AG04450 (cell line): Measurements from ENCODE around the gene FARS2. TPM values are rescaled to one million over a fixed set of nuclear protein-coding genes. Genes with fewer than 3 reads are reported as not detected.

ENCODE experiments used
- CTCF ChIA-PET: fragments of 300-600, 350-600 bp; formaldehyde crosslinking; extraction: SDS; loops from one replicate; lab custom pipeline; 2022; ENCODE audit warnings: antibody characterized with exemption, inconsistent platforms; lab: Charles Lee
- POLR2A ChIA-PET: fragments of 350-600 bp; formaldehyde crosslinking; extraction: SDS; loops from one replicate; lab custom pipeline; 2021; ENCODE audit warnings: antibody characterized with exemption, inconsistent platforms; lab: Yijun Ruan, JAX
- DNase-seq: peaks from one replicate; pipeline ENCODE4 v3.0.0-alpha.2; 2011; ENCODE audit warnings: low read depth, low spot score
- H3K27ac ChIP-seq: one replicate; pipeline ENCODE4 v1.5.1; 2012; ENCODE audit warnings: low read depth, low read length, control low read depth
- H3K27me3 ChIP-seq: one replicate; pipeline ENCODE4 v1.6.0; 2012; ENCODE audit warnings: low read length; ENCODE audit not compliant: control insufficient read depth, insufficient read depth
- H3K4me3 ChIP-seq: 2 replicates; pipeline ENCODE4 v1.5.1; 2011; ENCODE audit warnings: mild to moderate bottlenecking, low read depth, low read length, control low read depth
- H3K9me3 ChIP-seq: 2 replicates; pipeline ENCODE4 v1.5.1; 2012; ENCODE audit warnings: low read length; ENCODE audit not compliant: control insufficient read depth, insufficient read depth
- polyA plus RNA-seq: library from polyadenylated mRNA; depleted of rRNA; stranded (reverse); fragments of >200 nt; gene quantifications from 2 replicates; pipeline ENCODE4 v1.2.3, GENCODE V29; 2011
- TF ChIP-seq, protein P1 (sequence below): IDR thresholded peaks from 2 replicates; pipeline ENCODE4 v1.5.1; 2011; ENCODE audit warnings: low read depth, low read length, control low read depth, inconsistent platforms

FARS2 gene
- polyA plus RNA-seq, 1 experiment, result 14.0 TPM

DNA sequence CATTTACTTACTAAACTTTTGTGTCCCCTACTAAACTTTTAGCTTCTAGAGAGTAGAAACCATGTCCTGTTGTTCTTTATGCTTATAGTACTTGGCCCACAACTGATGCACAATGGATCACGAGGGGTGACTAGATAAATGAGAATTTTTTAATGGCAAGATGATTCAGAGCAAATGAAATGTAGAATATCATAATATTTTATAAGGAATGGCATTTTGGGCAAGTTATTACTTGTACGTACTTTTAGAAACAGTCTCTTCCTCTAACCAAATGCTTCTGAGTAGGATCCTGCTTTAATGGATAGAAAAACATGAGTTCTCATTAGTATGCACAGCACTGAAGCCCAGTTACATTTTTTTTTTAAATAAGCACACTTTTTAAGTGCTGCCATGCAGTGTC is 409.1 kb downstream of the FARS2 start:
- DNase-seq, result no peak
- Histone ChIP-seq H3K9me3 (no peaks in the 10 kb centered on the region), H3K27ac (no peak overlapping the region), H3K27me3 (no peaks in the 10 kb centered on the region), H3K4me3 (no peak overlapping the region)
- ChIA-PET CTCF (no interaction called here), POLR2A (no interaction called here)
- TF ChIP-seq, protein P1, sequence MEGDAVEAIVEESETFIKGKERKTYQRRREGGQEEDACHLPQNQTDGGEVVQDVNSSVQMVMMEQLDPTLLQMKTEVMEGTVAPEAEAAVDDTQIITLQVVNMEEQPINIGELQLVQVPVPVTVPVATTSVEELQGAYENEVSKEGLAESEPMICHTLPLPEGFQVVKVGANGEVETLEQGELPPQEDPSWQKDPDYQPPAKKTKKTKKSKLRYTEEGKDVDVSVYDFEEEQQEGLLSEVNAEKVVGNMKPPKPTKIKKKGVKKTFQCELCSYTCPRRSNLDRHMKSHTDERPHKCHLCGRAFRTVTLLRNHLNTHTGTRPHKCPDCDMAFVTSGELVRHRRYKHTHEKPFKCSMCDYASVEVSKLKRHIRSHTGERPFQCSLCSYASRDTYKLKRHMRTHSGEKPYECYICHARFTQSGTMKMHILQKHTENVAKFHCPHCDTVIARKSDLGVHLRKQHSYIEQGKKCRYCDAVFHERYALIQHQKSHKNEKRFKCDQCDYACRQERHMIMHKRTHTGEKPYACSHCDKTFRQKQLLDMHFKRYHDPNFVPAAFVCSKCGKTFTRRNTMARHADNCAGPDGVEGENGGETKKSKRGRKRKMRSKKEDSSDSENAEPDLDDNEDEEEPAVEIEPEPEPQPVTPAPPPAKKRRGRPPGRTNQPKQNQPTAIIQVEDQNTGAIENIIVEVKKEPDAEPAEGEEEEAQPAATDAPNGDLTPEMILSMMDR, result no peak

DNA sequence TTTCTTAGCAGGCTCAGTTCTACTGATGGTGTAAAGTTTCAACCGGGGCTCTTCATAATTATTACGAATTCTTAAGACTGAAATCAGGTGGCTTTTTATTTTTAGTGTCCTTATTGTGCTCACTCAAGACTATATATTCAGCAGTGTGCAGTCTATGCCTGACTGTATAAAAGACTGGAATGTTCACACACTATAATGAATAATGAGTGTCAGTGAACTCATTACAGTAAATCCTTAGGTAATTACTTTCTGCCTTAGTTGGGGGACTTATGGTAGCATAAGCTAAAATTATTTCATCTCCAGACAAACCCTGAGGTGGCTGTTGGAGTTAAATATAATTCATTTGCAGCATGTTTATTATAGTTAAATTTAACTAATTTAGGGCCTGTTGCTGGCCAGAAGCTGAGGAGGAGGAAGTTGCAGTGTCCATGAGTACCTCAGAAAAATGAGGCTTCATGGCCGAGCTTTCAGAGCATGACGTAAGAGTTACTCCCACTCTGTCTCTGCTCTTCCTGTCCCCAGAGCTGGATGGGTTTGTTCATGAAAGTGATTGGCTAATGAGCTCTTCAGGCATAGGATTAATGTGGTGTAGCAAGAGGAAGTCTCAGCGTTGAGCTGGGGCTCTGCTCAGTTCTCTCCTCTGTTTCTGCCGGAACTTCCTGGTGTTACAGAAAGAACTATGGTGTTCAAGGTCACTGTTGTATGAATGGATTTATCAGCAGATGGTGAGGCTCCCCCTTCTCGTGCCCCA is 409.7 kb downstream of the FARS2 start:
- no peaks in the 10 kb centered on the region for H3K27me3 ChIP-seq
- no peak for DNase-seq
- H3K27ac ChIP-seq, result no peak overlapping the region
- CTCF ChIA-PET, result no interaction called here
- TF ChIP-seq, protein P1, result no peak
- POLR2A ChIA-PET, result no interaction called here
- H3K9me3 ChIP-seq, result no peaks in the 10 kb centered on the region
- H3K4me3 ChIP-seq, result no peak overlapping the region

DNA sequence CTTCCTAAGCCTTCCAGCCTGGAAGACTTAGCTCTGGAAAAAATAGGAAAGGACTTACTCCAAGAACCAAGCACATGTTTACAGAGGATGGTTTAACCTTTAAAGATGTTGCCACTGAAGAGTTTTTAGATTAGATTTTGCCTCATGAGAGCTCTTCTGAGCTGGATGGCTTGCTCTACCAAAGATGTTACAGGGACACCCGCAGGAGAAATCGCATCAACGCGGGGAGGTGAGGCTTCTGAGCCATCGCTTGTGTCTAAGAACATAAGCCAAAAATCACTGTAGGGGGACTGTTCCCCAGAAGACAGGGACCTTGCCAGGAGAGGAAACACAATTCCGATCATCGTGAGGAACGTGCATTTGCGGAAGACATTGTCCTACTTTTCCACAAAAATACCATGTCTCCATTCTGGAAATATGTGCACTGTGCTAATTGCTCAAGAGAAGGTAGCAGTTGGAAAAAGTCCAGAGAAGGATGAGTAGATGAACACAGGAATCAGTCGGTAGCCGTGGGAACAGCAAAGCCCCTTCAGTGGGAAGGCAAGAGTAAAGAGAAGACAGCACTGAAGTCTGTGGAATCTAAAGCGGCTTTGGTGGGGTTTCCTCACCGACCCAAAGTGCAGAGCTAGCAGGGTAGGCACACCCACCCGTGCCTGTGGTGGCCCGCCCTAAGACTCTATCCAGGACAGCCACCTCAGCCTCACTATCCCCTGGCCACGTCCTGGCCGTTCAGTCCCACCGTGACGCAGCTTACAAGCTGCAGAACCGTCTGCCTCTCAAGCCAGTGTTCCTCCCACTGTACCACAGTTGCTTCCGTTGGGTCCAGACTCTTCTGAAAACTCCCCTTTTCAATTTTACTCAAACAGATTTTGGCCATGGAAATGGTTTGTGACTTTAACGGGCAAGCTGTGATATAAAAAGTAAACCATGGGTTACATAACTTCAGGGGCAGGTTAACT is 410.6 kb downstream of the FARS2 start:
- Histone ChIP-seq H3K27me3 (no peaks in the 10 kb centered on the region), H3K4me3 (no peak overlapping the region), H3K27ac (peak overlapping the region; percentile 53), H3K9me3 (no peaks in the 10 kb centered on the region)
- no peak for DNase-seq
- CTCF ChIA-PET, result interaction anchor here (1.9 kb wide), 1 partner anchor 249 kb away, joined by 6 read pairs; no protein-coding TSS in a partner anchor
- TF ChIP-seq, protein P1, result no peak
- POLR2A ChIA-PET, result no interaction called here

DNA sequence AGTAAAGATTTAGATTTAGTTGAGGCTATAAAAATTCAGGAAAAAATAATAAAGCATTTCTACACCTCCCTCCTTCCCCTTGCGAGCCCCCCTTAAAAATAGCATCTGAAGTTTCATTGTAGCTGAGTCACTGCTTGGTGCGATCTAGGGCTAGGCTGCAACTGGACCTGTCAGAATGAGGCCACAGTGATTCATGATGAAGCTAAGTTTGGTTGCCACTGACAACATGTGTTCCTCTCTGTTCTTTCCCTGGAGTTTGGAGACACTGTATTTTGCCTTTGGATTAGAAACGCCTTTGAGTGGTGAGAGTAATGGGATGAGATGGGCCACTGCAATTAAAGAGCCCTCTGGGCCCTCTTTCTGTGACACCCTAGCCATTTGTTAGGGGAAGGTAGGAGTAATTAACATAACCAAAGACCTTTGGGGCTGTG is 411.3 kb downstream of the FARS2 start:
- no peak overlapping the region for H3K4me3 ChIP-seq
- TF ChIP-seq, protein P1, result no peak

More for the DNA sequence above, 411.3 kb downstream of the FARS2 start:
- Histone ChIP-seq H3K27ac (no peak overlapping the region), H3K27me3 (no peaks in the 10 kb centered on the region), H3K9me3 (no peaks in the 10 kb centered on the region)
- DNase-seq, result peak; percentile 55
- ChIA-PET POLR2A (interaction anchor here (0.6 kb wide), 1 partner anchor 48 kb away, joined by 3 read pairs; no protein-coding TSS in a partner anchor), CTCF (interaction anchor here (1.9 kb wide), 1 partner anchor 250 kb away, joined by 6 read pairs; no protein-coding TSS in a partner anchor)
